H9 (cell line): Measurements from ENCODE around the gene MLLT3. TPM values are rescaled to one million over a fixed set of nuclear protein-coding genes. Genes with fewer than 3 reads are reported as not detected.

Experiments
- DNase-seq: peaks from one replicate; pipeline ENCODE4 v3.0.0-alpha.2; 2017
- H2AFZ ChIP-seq: one replicate; pipeline ENCODE4 v1.6.1; 2013; ENCODE audit warnings: mild to moderate bottlenecking, low read length, control low read depth, moderate library complexity
- H2AK5ac ChIP-seq: 2 replicates; pipeline ENCODE4 v1.6.1; 2013; ENCODE audit warnings: low read length, control low read depth, mixed read lengths; ENCODE audit not compliant: insufficient read length
- H2BK120ac ChIP-seq: one replicate; pipeline ENCODE4 v1.6.1; 2013; ENCODE audit warnings: low read depth, mild to moderate bottlenecking, low read length, control low read depth, inconsistent platforms; ENCODE audit not compliant: poor library complexity, severe bottlenecking
- H2BK12ac ChIP-seq: 2 replicates; pipeline ENCODE4 v1.6.1; 2013; ENCODE audit warnings: low read length, control low read depth, mixed read lengths, low read depth; ENCODE audit not compliant: insufficient read length
- H2BK15ac ChIP-seq: 2 replicates; pipeline ENCODE4 v1.6.1; 2013; ENCODE audit warnings: low read depth, low read length, control low read depth
- H2BK20ac ChIP-seq: one replicate; pipeline ENCODE4 v1.6.1; 2013; ENCODE audit warnings: low read depth, mild to moderate bottlenecking, low read length, control low read depth, inconsistent platforms; ENCODE audit not compliant: poor library complexity, severe bottlenecking
- H2BK5ac ChIP-seq: 2 replicates; pipeline ENCODE4 v1.6.1; 2013; ENCODE audit warnings: low read length, control low read depth, mixed read lengths; ENCODE audit not compliant: insufficient read length
- H3K14ac ChIP-seq: 2 replicates; pipeline ENCODE4 v1.6.1; 2013; ENCODE audit warnings: low read length, control low read depth; ENCODE audit not compliant: insufficient read depth
- H3K18ac ChIP-seq: 2 replicates; pipeline ENCODE4 v1.6.1; 2013; ENCODE audit warnings: low read depth, mild to moderate bottlenecking, mixed read lengths, low read length, control low read depth; ENCODE audit not compliant: insufficient read length
- H3K23ac ChIP-seq: 2 replicates; pipeline ENCODE4 v1.6.1; 2013; ENCODE audit warnings: low read length, control low read depth, mixed read lengths, low read depth; ENCODE audit not compliant: insufficient read length
- H3K23me2 ChIP-seq: 2 replicates; pipeline ENCODE4 v1.6.1; 2013; ENCODE audit warnings: low read depth, mild to moderate bottlenecking, mixed read lengths, low read length, control low read depth; ENCODE audit not compliant: insufficient read length, poor library complexity, severe bottlenecking
- H3K27ac ChIP-seq: 2 replicates; pipeline ENCODE4 v1.5.1; 2013; ENCODE audit warnings: low read length, control low read depth, mixed read lengths, low read depth; ENCODE audit not compliant: insufficient read length
- H3K27me3 ChIP-seq: 2 replicates; pipeline ENCODE4 v1.6.1; 2013; ENCODE audit warnings: low read length, control low read depth, inconsistent platforms; ENCODE audit not compliant: insufficient read depth
- H3K4ac ChIP-seq: 2 replicates; pipeline ENCODE4 v1.6.1; 2013; ENCODE audit warnings: low read depth, mild to moderate bottlenecking, control low read depth, inconsistent platforms, low read length, moderate library complexity
- H3K4me1 ChIP-seq: 2 replicates; pipeline ENCODE4 v1.6.1; 2013; ENCODE audit warnings: low read length, control low read depth, inconsistent platforms; ENCODE audit not compliant: insufficient read depth
- H3K4me2 ChIP-seq: 2 replicates; pipeline ENCODE4 v1.6.1; 2013; ENCODE audit warnings: low read length, control low read depth, mixed read lengths; ENCODE audit not compliant: insufficient read length, insufficient read depth
- H3K56ac ChIP-seq: 2 replicates; pipeline ENCODE4 v1.6.1; 2013; ENCODE audit warnings: low read depth, mild to moderate bottlenecking, mixed read lengths, low read length, control low read depth; ENCODE audit not compliant: insufficient read length
- H3K79me1 ChIP-seq: 2 replicates; pipeline ENCODE4 v1.6.1; 2013; ENCODE audit warnings: low read depth, mild to moderate bottlenecking, moderate library complexity, low read length, control low read depth, inconsistent platforms; ENCODE audit not compliant: insufficient read depth, poor library complexity, severe bottlenecking
- H3K79me2 ChIP-seq: 2 replicates; pipeline ENCODE4 v1.6.1; 2013; ENCODE audit warnings: low read length, control low read depth, inconsistent platforms; ENCODE audit not compliant: insufficient read depth
- H3K9ac ChIP-seq: 2 replicates; pipeline ENCODE4 v1.6.1; 2013; ENCODE audit warnings: low read length, control low read depth, mixed read lengths; ENCODE audit not compliant: insufficient read length; ENCODE audit errors: extremely low read depth
- H3K9me3 ChIP-seq: one replicate; pipeline ENCODE4 v1.6.1; 2013; ENCODE audit warnings: low read depth, low read length, inconsistent platforms; ENCODE audit not compliant: control insufficient read depth
- H3T11ph ChIP-seq: one replicate; pipeline ENCODE4 v1.6.1; 2013; ENCODE audit warnings: mild to moderate bottlenecking, low read length, control low read depth, inconsistent platforms
- H4K20me1 ChIP-seq: one replicate; pipeline ENCODE4 v1.6.1; 2013; ENCODE audit not compliant: control insufficient read depth, insufficient read length, insufficient read depth
- H4K5ac ChIP-seq: 2 replicates; pipeline ENCODE4 v1.6.1; 2013; ENCODE audit warnings: low read depth, mild to moderate bottlenecking, mixed read lengths, low read length, control low read depth; ENCODE audit not compliant: insufficient read length
- H4K8ac ChIP-seq: replicated peaks from 2 replicates; pipeline ENCODE4 v1.6.1; 2013; ENCODE audit warnings: low read length, control low read depth, mixed read lengths, low read depth; ENCODE audit not compliant: insufficient read length
- H4K91ac ChIP-seq: 2 replicates; pipeline ENCODE4 v1.6.1; 2013; ENCODE audit warnings: low read depth, mild to moderate bottlenecking, moderate library complexity, mixed read lengths, low read length, control low read depth; ENCODE audit not compliant: insufficient read length
- H3K27ac Mint-ChIP-seq, 3 experiments: 2 replicates in 2 of 3; 3 replicates in 1 of 3; pipeline ENCODE4 v1.8.0; 2020 to 2021; ENCODE audit warnings: mixed read lengths in 3 of 3, mild to moderate bottlenecking in 1 of 3, moderate library complexity in 1 of 3
- H3K27me3 Mint-ChIP-seq: 2 replicates; pipeline ENCODE4 v1.8.0; 2021; ENCODE audit warnings: low read depth, mild to moderate bottlenecking, moderate library complexity, mixed read lengths
- H3K36me3 Mint-ChIP-seq, 3 experiments: 2 replicates in 2 of 3; 3 replicates in 1 of 3; pipeline ENCODE4 v1.8.0; 2020 to 2021; ENCODE audit warnings: low read depth in 3 of 3, mixed read lengths in 3 of 3; ENCODE audit not compliant: insufficient read depth in 1 of 3
- H3K4me1 Mint-ChIP-seq, 2 experiments: 2 replicates each; pipeline ENCODE4 v1.8.0; 2020; ENCODE audit warnings: mixed read lengths in 2 of 2
- H3K4me3 Mint-ChIP-seq, 2 experiments: 2 replicates in 1 of 2; 3 replicates in 1 of 2; pipeline ENCODE4 v1.8.0; 2020 to 2021; ENCODE audit warnings: mild to moderate bottlenecking in 2 of 2, mixed read lengths in 2 of 2, moderate library complexity in 1 of 2
- H3K9me3 Mint-ChIP-seq, 2 experiments: 2 replicates in 1 of 2; 3 replicates in 1 of 2; pipeline ENCODE4 v1.8.0; 2020; ENCODE audit warnings: mild to moderate bottlenecking in 2 of 2, mixed read lengths in 2 of 2, moderate library complexity in 1 of 2
- WGBS: extraction: QIAGEN DNeasy Blood & Tissue Kit; methylation state at CpG from one replicate; pipeline ENCODE4 v1.1.7; 2013; ENCODE audit warnings: missing lambda C conversion rate, low lambda C conversion rate, mixed read lengths; ENCODE audit not compliant: insufficient read length; ENCODE audit errors: extremely low coverage; 5-methylcytosine and 5-hydroxymethylcytosine counted together
- total RNA-seq: library from RNA; stranded (reverse); gene quantifications from 2 replicates; pipeline ENCODE4 v1.2.1, GENCODE V29; 2021
- TF ChIP-seq, protein P1 (sequence below): fragments of 200-600 bp; sonication (generic); conservative IDR thresholded peaks from 3 replicates; pipeline ENCODE4 v1.8.0; 2021; ENCODE audit warnings: antibody characterized with exemption, mild to moderate bottlenecking

MLLT3 gene
- total RNA-seq, 1 experiment from 2014 or later, result 3.9 TPM

DNA sequence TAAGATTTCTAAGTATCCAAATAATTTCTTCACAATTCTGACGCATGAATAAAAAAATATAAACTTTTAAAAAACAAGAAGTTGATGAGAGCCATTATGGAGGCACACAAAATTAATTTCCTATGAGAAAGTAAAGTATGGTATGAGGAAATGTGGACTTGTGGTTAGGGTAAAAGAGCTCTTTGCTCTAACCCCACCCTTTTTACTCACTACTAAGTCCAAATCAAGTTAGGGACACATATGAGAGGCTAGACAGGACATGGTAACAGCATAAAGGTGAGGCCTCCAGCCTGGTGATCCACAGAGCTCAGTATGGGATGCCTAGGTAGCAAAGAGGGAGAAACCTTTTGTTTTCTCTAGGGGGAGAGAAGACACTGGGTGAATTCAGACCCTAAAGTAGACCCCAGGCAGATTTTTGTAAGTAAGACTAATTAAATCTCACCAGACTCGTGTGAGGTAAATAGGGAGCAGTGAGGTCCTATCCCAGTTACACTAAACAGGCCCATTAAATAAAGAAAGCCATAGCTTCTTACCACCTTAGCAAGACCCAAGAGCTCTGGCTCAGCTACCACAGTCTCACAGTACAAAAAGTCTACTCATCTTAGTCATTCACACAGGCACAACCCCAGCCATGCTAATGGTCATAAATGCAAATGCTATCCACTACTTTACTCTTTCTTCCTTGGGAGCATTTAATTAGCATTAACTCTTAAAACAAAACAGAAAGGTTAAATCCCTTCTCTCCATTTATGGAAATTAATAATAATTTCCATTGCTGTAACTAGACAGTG, 42.6 kb downstream of the MLLT3 start:
- Histone ChIP-seq H4K91ac (no peak overlapping the region), H2BK120ac (no peak overlapping the region), H2BK12ac (no peak overlapping the region), H3K56ac (no peak overlapping the region), H3K9me3 (no peaks in the 10 kb centered on the region), H3K79me1 (no peaks in the 10 kb centered on the region), H4K8ac (no peak overlapping the region), H2BK5ac (no peak overlapping the region), H2BK15ac (no peak overlapping the region), H2AK5ac (no peak overlapping the region), H3K27me3 (no peaks in the 10 kb centered on the region), H4K5ac (no peak overlapping the region), H3K18ac (no peak overlapping the region), H3K79me2 (no peaks in the 10 kb centered on the region), H2AFZ (no peak overlapping the region), H3K4ac (no peak overlapping the region), H3K14ac (no peak overlapping the region), H3K23me2 (no peaks in the 10 kb centered on the region), H3K4me1 (no peaks in the 10 kb centered on the region), H3K9ac (no peak overlapping the region), H3T11ph (no peak overlapping the region), H3K23ac (no peak overlapping the region), H2BK20ac (no peak overlapping the region), H3K4me2 (no peak overlapping the region), H4K20me1 (no peaks in the 10 kb centered on the region), H3K27ac (no peak overlapping the region)
- H3K9me3 Mint-ChIP-seq, result no peaks in the 10 kb centered on the region; a peak in 2 of 5 replicates
- WGBS, result no CpG with 5 or more reads among the region's 2 CpGs
- peaks cover 3 to 4% of the 10 kb centered on the region in 2 experiments; a peak in 3 of 4 replicates for H3K4me1 Mint-ChIP-seq
- H3K36me3 Mint-ChIP-seq, result peaks cover 0 to 2% (median 0%) of the 10 kb centered on the region in 3 experiments; a peak in 1 of 7 replicates
- peaks cover 45% of the 10 kb centered on the region for H3K27me3 Mint-ChIP-seq
- TF ChIP-seq, protein P1, sequence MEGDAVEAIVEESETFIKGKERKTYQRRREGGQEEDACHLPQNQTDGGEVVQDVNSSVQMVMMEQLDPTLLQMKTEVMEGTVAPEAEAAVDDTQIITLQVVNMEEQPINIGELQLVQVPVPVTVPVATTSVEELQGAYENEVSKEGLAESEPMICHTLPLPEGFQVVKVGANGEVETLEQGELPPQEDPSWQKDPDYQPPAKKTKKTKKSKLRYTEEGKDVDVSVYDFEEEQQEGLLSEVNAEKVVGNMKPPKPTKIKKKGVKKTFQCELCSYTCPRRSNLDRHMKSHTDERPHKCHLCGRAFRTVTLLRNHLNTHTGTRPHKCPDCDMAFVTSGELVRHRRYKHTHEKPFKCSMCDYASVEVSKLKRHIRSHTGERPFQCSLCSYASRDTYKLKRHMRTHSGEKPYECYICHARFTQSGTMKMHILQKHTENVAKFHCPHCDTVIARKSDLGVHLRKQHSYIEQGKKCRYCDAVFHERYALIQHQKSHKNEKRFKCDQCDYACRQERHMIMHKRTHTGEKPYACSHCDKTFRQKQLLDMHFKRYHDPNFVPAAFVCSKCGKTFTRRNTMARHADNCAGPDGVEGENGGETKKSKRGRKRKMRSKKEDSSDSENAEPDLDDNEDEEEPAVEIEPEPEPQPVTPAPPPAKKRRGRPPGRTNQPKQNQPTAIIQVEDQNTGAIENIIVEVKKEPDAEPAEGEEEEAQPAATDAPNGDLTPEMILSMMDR, result no peak
- H3K4me3 Mint-ChIP-seq, result no peak overlapping the region
- H3K27ac Mint-ChIP-seq, result no peak overlapping the region
- DNase-seq, result no peak
